Neural progenitor cell (in vitro differentiated cells): ENCODE data around the gene ILKAP.

Experiments
- CTCF ChIP-seq: fragments of 200-600 bp; sonication (generic); IDR thresholded peaks from 2 replicates; pipeline ENCODE4 v1.5.1; 2017; ENCODE audit warnings: antibody characterized with exemption, mild to moderate bottlenecking
- EZH2 ChIP-seq: fragments of 200-600 bp; sonication (generic); IDR thresholded peaks from 2 replicates; pipeline ENCODE4 v1.6.1; 2017; ENCODE audit warnings: antibody characterized with exemption, mild to moderate bottlenecking, moderate library complexity

GRCh38 chr2:238182362-238182761, 21.1 kb downstream of the ILKAP start:
- TF ChIP-seq CTCF (no peak), EZH2 (no peak)
